Measurements from ENCODE around the gene SLC17A9. TPM values are rescaled to one million over a fixed set of nuclear protein-coding genes. Genes with fewer than 3 reads are reported as not detected.

The SLC17A9 gene
- total RNA-seq, 1 donor from 2014 or later: 15.2 TPM

DNA sequence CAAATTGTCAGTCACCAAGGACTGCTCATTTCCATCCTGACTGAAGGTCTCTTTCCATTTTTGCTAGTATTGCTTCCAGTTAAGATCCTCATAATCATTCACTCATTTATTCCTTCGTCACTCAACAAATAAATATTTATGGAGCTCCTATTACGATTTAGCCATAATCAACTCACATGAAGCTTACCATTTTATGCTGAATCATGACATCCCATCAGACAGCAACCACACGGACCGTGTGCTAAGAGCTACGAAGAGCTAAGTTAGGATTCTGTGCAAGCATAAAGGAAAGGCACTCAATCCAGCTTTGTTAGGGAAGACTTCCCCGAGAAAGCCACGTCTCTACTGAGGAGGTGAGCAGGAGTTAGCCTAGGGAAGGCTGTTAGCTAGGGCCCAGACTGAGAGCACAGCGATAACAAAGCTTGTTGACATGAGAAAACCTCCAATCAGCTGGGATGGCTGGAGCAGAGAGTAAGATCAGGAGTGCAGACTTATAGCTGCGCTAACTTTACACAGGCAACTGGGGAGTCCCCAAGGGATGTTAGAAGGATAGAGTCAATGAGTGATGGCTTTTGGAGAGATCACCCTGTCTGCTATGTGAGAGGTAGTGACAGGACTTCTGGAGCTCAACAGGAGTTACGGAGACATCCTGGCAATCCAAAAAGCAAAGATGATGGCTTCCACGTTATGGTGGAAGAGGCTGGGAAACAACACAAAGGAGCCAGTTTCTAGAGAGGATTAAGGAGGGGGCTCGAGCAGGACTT lies 17.1 kb upstream of the SLC17A9 start:
- no peaks in the 10 kb centered on the region for H3K36me3 ChIP-seq
- H3K4me3 ChIP-seq: no peak overlapping the region
- no peak for TF ChIP-seq CTCF (IDR thresholded peaks at IDR 0.05)
- H3K27me3 ChIP-seq: no peaks in the 10 kb centered on the region
- intact Hi-C loops (cut with DNase I): no loop called here
- H3K4me1 ChIP-seq: peaks cover 28% of the 10 kb centered on the region
- ATAC-seq (no peak), DNase-seq (peak; percentile 3)
- no peak overlapping the region for H3K27ac ChIP-seq
- H3K9me3 ChIP-seq: no peaks in the 10 kb centered on the region

DNA sequence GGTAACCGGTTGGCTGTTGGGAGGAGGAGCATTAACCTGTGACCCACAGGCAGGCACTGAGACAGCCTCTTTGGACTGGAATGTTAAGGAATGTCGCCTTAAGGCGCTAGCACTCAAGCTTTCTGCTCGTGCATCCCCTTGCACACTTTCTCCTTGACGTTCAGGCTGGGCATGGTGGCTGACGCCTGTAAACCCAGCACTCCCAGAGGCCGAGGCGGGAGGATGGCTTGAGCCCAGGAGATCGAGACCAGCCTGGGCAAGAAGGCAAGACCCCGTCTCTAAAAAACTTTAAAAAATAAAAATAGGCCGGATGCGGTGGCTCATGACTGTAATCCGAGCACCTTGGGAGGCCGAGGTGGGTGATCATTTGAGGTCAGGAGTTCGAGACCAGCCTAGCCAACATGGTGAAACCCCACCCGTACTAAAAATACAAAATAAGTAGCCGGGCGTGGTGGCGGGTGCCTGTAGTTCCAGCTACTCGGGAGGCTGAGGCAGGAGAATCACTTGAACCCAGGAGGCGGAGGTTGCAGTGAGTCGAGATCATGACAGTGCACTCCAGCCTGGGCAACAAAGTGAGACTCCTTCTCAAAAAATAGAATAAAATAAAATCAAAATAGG lies 16.4 kb upstream of the SLC17A9 start:
- H3K36me3 ChIP-seq: peaks cover under 1% of the 10 kb centered on the region
- H3K27ac ChIP-seq: no peak overlapping the region
- H3K4me1 ChIP-seq: peaks cover 28% of the 10 kb centered on the region
- DNase-seq: peak; percentile 51
- intact Hi-C loops (cut with DNase I): no loop called here
- ATAC-seq: no peak
- no peaks in the 10 kb centered on the region for H3K27me3 ChIP-seq
- H3K4me3 ChIP-seq: peak overlapping the region; percentile 93
- no peak for TF ChIP-seq CTCF (IDR thresholded peaks at IDR 0.05)
- no peaks in the 10 kb centered on the region for H3K9me3 ChIP-seq

DNA sequence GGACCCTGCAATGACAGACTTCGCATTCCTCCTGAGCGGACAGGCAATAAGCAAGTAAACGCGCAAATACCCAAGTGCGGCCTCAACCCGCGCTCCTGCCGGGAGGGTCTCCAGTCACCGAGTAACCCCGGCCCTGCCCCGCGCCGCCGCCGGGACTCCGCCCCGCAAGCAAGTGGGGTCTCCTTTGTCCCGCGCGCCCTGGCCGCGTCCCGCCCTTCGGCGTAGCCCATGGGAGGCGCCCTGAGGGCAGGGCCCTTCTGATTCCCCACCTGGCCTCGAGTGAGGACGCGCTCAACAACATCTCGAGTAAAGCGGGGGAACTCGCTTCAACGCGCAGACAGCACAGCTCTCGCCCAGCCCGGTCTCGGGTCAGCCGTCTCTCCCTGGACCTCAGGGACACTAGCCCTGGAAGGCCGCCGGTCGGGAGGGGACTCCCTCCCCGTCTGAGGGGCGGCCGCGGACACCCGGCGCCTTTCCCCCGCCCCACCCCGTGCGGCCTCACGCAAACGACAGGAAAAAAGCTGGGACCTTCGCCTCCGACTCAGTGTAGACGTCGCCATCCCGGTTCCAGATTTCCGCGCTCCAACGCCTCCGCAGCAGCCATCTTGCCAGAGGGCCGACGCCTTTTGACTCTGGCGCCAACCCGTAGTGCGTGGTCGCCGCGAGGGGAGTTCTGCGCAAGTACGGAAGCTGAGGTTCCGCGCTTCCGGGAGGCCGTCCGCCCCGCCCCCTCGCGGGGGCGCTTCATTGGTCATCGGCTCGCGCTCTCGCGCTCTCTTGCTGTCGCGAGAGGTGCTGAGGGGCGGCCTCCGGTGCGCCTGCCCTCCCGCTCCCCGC lies 15.0 kb upstream of the SLC17A9 start:
- intact Hi-C loops (cut with DNase I): no loop called here
- DNase-seq (peak; percentile 98), ATAC-seq (peak; percentile 98)
- TF ChIP-seq CTCF (IDR thresholded peaks at IDR 0.05): no peak
- Histone ChIP-seq H3K4me3 (peak overlapping the region; percentile 93), H3K27me3 (no peaks in the 10 kb centered on the region), H3K27ac (peak overlapping the region; percentile 93), H3K9me3 (no peaks in the 10 kb centered on the region), H3K36me3 (peaks cover 14% of the 10 kb centered on the region), H3K4me1 (peaks cover 28% of the 10 kb centered on the region)

GRCh38 chr20:62938105-62938888 lies 14.2 kb upstream of the SLC17A9 start, which contains the start of gene GID8:
Gene GID8, plus strand, starts transcription at chr20:62938147. Its CDS starts 3,356 bp downstream, at chr20:62941503.
- intact Hi-C loops (cut with DNase I): no loop called here
- DNase-seq (peak; percentile 81), ATAC-seq (peak; percentile 54)
- peaks cover 22% of the 10 kb centered on the region for H3K36me3 ChIP-seq
- H3K27ac ChIP-seq: peak within 1 kb of the TSS; percentile 93
- peaks cover 28% of the 10 kb centered on the region for H3K4me1 ChIP-seq
- TF ChIP-seq CTCF (IDR thresholded peaks at IDR 0.05): no peak
- H3K9me3 ChIP-seq: no peaks in the 10 kb centered on the region
- H3K4me3 ChIP-seq: peak within 1 kb of the TSS; percentile 93
- no peaks in the 10 kb centered on the region for H3K27me3 ChIP-seq

GRCh38 chr20:62940875-62941274 lies 11.6 kb upstream of the SLC17A9 start:
- Histone ChIP-seq H3K27me3 (no peaks in the 10 kb centered on the region), H3K4me3 (no peak overlapping the region), H3K36me3 (peaks cover 47% of the 10 kb centered on the region), H3K4me1 (peaks cover 21% of the 10 kb centered on the region), H3K27ac (no peak overlapping the region), H3K9me3 (no peaks in the 10 kb centered on the region)
- DNase-seq (peak; percentile 23), ATAC-seq (no peak)
- no peak for TF ChIP-seq CTCF (IDR thresholded peaks at IDR 0.05)
- intact Hi-C loops (cut with DNase I): no loop called here

Measured in upper lobe of right lung (tissue), 1 donor.